ENCODE data around the gene DUSP28.

DUSP28 gene

DNA sequence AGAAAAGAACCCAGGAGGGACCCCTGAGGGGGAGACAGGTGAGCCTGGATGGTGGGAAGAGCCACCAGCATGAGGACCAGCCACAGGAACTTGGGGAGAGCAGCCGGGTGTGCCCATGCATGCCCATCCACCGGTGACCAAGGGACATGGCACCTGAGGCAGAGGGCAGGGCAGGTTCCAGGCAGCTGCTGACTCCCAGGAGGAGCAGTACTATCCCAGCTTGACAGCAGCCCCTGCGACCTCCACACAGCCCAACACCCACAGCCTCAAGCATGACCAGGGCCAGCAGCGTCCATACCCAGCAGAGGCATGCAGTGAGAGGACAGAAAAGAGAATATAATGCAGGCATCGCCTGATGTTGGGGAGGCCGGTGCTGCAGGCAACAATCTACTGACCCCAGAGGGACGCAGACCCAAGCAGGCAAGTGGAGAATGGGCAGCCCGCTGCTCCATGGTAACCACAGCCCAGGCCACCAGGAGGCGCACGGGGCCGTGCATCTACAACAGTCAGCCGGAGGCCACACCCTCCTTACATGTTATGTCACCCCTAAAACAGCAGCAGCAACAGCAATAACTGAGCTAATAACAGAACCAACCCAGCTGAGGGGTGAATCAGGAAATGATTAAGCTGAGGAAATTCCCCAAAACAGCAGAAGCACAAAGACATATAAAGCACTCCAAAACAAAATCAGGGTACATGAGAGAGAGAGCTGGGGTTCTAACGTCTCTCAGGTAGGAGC lies 46.4 kb upstream of the DUSP28 start:
- peak; percentile 47 for DNase-seq (ENCODE audit: low read depth, low spot score)
- CTCF ChIA-PET, result interaction anchor here (0.6 to 5.3 kb wide), 53 partner anchors 8 to 450 kb away, joined by 3 to 98 read pairs (median 4); partner anchors contain the start of gene CAPN10
- TF ChIP-seq, protein P1, sequence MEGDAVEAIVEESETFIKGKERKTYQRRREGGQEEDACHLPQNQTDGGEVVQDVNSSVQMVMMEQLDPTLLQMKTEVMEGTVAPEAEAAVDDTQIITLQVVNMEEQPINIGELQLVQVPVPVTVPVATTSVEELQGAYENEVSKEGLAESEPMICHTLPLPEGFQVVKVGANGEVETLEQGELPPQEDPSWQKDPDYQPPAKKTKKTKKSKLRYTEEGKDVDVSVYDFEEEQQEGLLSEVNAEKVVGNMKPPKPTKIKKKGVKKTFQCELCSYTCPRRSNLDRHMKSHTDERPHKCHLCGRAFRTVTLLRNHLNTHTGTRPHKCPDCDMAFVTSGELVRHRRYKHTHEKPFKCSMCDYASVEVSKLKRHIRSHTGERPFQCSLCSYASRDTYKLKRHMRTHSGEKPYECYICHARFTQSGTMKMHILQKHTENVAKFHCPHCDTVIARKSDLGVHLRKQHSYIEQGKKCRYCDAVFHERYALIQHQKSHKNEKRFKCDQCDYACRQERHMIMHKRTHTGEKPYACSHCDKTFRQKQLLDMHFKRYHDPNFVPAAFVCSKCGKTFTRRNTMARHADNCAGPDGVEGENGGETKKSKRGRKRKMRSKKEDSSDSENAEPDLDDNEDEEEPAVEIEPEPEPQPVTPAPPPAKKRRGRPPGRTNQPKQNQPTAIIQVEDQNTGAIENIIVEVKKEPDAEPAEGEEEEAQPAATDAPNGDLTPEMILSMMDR (IDR thresholded peaks at IDR 0.05; ENCODE audit: insufficient read depth, low read length, missing control alignments), result peak; percentile 93
- H3K4me3 ChIP-seq (ENCODE audit: low read depth, low read length), result no peak overlapping the region
- POLR2A ChIA-PET, result interaction anchor here (1.0 kb wide), 1 partner anchor 10 kb away, joined by 4 read pairs; no protein-coding TSS in a partner anchor

DNA sequence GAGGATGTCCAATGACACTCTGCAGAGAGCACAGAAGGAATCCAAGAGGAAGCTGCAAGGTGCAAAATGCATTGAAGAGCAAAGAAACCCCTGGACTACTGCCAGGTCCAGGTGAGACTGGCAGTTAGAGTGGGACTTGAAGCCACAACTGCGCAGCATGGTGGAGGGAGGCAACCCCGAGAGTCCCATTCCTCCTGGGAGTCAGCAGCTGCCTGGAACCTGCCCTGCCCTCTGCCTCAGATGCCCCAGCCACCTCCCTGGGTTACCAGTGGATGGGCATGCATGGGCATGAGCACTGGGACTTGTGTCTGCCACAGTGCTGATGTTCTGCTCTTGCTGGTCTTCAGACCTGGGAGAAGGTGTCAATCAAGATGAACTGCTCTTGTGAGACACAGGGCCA lies 45.5 kb upstream of the DUSP28 start:
- DNase-seq (ENCODE audit: low read depth, low spot score), result no peak
- TF ChIP-seq, protein P1 (IDR thresholded peaks at IDR 0.05; ENCODE audit: insufficient read depth, low read length, missing control alignments), result no peak
- ChIA-PET CTCF (interaction anchor here (0.6 to 5.3 kb wide), 35 partner anchors 8 to 332 kb away, joined by 3 to 98 read pairs (median 6); partner anchors contain the start of gene CAPN10), POLR2A (no interaction called here)
- no peak overlapping the region for H3K4me3 ChIP-seq (ENCODE audit: low read depth, low read length)

DNA sequence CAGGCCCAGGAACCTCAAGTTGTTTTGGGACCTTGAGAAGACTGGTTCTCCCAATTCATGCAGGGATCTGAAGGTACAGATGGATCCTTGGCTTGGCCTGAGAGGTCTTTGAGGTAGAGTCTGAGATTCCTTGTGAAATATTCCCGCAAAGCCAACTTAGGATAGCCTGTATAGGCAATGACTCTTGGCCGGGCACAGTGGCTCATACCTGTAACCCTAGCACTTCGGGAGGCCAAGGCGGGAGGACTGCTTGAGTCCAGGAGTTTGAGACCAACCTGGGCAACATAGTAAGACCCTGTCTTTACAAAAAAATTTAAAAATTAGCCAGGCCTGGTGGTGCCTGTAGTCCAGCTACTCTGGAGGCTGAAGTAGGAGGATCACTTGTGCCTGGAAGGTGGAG lies 42.8 kb upstream of the DUSP28 start:
- POLR2A ChIA-PET, result no interaction called here
- TF ChIP-seq, protein P1 (IDR thresholded peaks at IDR 0.05; ENCODE audit: insufficient read depth, low read length, missing control alignments), result no peak
- CTCF ChIA-PET, result interaction anchor here (1.0 to 2.0 kb wide), 4 partner anchors 48 to 327 kb away, joined by 3 to 10 read pairs (median 6); no protein-coding TSS in a partner anchor
- no peak for DNase-seq (ENCODE audit: low read depth, low spot score)
- no peak overlapping the region for H3K4me3 ChIP-seq (ENCODE audit: low read depth, low read length)

DNA sequence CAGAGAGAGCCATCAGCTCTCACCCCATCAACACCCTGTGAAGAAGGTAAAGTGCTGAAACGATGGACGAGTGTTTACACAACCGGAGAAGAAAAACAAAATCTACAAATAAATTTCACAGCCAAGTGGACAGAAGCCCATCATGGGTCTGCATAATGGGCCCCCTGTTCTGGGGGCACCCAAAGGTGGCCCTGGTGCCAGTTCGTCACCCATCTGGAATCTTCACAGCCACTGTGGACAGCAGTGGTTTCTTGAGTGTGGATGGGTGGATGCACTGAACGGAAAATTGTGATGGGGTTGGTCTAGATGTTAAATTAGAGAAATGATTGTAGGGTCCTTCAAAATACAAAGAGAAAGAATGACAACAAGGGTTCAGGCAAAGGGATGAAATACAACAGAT lies 41.2 kb upstream of the DUSP28 start:
- TF ChIP-seq, protein P1 (IDR thresholded peaks at IDR 0.05; ENCODE audit: insufficient read depth, low read length, missing control alignments), result no peak
- no peak overlapping the region for H3K4me3 ChIP-seq (ENCODE audit: low read depth, low read length)
- ChIA-PET CTCF (interaction anchor here (0.9 to 2.0 kb wide), 4 partner anchors 8 to 322 kb away, joined by 3 to 8 read pairs (median 4); no protein-coding TSS in a partner anchor), POLR2A (no interaction called here)
- DNase-seq (ENCODE audit: low read depth, low spot score), result no peak

DNA sequence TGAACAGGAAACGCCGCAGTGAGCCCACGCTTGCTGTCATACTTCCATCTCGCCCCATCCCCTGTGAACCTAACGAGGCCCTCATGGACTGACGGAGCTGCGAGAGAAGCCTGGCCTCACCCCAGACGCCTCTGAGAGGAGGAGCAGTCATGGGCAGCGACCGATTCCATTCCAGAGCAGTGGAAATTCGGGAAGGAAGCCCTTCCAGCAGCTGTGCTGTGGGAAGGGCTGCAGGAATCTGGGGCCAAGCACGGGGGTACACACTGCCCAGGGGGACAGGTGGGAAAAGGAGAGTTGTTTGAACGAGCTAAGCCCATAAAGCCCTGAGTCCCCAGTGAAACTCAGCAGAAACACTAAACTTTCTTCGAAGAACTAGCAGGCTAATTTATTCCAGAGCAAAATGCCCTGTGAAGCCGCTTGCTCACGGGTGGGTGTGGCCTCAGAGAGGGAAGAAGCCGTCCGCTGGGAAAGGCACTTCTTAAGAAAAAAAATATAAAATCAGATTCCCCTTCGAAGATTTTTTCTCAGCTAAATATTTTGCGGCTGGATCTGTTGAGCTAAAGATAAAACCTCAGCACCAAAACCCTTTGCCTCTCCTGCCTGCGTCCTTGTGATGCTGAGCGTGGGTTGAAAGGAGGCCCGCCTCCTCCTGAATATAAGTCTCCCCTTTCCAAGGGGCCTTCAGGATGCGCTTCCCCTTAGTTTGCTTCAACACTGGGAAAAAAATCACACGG lies 40.6 kb upstream of the DUSP28 start:
- peak overlapping the region; percentile 34 for H3K4me3 ChIP-seq (ENCODE audit: low read depth, low read length)
- no peak for DNase-seq (ENCODE audit: low read depth, low spot score)
- TF ChIP-seq, protein P1 (IDR thresholded peaks at IDR 0.05; ENCODE audit: insufficient read depth, low read length, missing control alignments), result no peak
- ChIA-PET POLR2A (interaction anchor here (0.7 kb wide), 1 partner anchor 12 kb away, joined by 3 read pairs; no protein-coding TSS in a partner anchor), CTCF (interaction anchor here (1.0 to 2.0 kb wide), 5 partner anchors 9 to 321 kb away, joined by 3 to 8 read pairs (median 4); no protein-coding TSS in a partner anchor)
